HL-60 (cell line): ENCODE results near the gene NTRK2.

Experiments used
- DNase-seq, 2 experiments: peaks; one replicate each; pipeline ENCODE4 v3.0.0-alpha.2; 2010 to 2020; ENCODE audit warnings: low read depth in 1 of 2, low spot score in 1 of 2
- H3K27ac ChIP-seq: fragments of 250-450 bp; sonication (Bioruptor Pico); replicated peaks from 2 replicates; pipeline ENCODE4 v1.5.1; 2020; ENCODE audit warnings: mild to moderate bottlenecking, moderate library complexity
- H3K27me3 ChIP-seq: fragments of 250-450 bp; sonication (Bioruptor Pico); 2 replicates; pipeline ENCODE4 v1.5.1; 2021; ENCODE audit warnings: mild to moderate bottlenecking, moderate library complexity; ENCODE audit not compliant: insufficient read depth, poor library complexity, severe bottlenecking
- H3K4me3 ChIP-seq: replicated peaks from 2 replicates; pipeline ENCODE4 v1.5.1; 2011; ENCODE audit warnings: mild to moderate bottlenecking, control low read depth, low read length; ENCODE audit not compliant: insufficient read depth
- GABPA ChIP-seq: IDR thresholded peaks from 2 replicates; pipeline ENCODE4 v1.6.1; 2012; ENCODE audit warnings: low read depth
- POLR2AphosphoS5 ChIP-seq: IDR thresholded peaks from 2 replicates; pipeline ENCODE4 v1.6.1; 2012; ENCODE audit warnings: low read depth
- SPI1 ChIP-seq: IDR thresholded peaks from 2 replicates; pipeline ENCODE4 v1.6.1; 2012; ENCODE audit warnings: low read depth, mild to moderate bottlenecking, borderline replicate concordance
- TF ChIP-seq, protein P1 (sequence below): IDR thresholded peaks from 2 replicates; pipeline ENCODE4 v1.6.1; 2012; ENCODE audit warnings: low read depth; ENCODE audit not compliant: insufficient replicate concordance
- TF ChIP-seq, protein P2 (sequence below): IDR thresholded peaks from one replicate; pipeline ENCODE4 v1.5.1; 2011; ENCODE audit warnings: low read length, control low read depth, inconsistent platforms; ENCODE audit not compliant: insufficient read depth

Gene NTRK2

DNA sequence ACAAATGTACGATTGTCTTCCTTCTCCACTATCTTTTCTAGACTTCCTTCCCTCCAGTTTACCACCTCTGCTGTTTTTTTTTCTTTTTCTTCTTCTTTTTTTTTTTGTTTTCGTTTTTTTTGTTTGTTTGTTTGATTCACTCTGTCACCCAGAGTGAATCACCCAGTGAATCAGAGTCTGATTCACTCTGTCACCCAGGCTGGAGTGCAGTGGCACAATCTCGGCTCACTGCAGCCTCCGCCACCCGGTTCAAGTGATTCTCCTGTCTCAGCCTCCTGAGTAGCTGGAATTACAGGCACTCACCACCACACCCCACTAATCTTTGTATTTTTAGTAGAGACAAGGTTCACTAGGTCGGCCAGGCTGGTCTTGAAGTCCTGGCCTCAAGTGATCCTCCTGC lies 375.7 kb downstream of the NTRK2 start:
- TF ChIP-seq POLR2AphosphoS5: no peak
- TF ChIP-seq GABPA: no peak
- TF ChIP-seq SPI1: no peak
- TF ChIP-seq, protein P1, sequence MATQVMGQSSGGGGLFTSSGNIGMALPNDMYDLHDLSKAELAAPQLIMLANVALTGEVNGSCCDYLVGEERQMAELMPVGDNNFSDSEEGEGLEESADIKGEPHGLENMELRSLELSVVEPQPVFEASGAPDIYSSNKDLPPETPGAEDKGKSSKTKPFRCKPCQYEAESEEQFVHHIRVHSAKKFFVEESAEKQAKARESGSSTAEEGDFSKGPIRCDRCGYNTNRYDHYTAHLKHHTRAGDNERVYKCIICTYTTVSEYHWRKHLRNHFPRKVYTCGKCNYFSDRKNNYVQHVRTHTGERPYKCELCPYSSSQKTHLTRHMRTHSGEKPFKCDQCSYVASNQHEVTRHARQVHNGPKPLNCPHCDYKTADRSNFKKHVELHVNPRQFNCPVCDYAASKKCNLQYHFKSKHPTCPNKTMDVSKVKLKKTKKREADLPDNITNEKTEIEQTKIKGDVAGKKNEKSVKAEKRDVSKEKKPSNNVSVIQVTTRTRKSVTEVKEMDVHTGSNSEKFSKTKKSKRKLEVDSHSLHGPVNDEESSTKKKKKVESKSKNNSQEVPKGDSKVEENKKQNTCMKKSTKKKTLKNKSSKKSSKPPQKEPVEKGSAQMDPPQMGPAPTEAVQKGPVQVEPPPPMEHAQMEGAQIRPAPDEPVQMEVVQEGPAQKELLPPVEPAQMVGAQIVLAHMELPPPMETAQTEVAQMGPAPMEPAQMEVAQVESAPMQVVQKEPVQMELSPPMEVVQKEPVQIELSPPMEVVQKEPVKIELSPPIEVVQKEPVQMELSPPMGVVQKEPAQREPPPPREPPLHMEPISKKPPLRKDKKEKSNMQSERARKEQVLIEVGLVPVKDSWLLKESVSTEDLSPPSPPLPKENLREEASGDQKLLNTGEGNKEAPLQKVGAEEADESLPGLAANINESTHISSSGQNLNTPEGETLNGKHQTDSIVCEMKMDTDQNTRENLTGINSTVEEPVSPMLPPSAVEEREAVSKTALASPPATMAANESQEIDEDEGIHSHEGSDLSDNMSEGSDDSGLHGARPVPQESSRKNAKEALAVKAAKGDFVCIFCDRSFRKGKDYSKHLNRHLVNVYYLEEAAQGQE: no peak
- TF ChIP-seq, protein P2, sequence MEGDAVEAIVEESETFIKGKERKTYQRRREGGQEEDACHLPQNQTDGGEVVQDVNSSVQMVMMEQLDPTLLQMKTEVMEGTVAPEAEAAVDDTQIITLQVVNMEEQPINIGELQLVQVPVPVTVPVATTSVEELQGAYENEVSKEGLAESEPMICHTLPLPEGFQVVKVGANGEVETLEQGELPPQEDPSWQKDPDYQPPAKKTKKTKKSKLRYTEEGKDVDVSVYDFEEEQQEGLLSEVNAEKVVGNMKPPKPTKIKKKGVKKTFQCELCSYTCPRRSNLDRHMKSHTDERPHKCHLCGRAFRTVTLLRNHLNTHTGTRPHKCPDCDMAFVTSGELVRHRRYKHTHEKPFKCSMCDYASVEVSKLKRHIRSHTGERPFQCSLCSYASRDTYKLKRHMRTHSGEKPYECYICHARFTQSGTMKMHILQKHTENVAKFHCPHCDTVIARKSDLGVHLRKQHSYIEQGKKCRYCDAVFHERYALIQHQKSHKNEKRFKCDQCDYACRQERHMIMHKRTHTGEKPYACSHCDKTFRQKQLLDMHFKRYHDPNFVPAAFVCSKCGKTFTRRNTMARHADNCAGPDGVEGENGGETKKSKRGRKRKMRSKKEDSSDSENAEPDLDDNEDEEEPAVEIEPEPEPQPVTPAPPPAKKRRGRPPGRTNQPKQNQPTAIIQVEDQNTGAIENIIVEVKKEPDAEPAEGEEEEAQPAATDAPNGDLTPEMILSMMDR: no peak
- Histone ChIP-seq H3K4me3 (no peak overlapping the region), H3K27me3 (peaks cover 8% of the 10 kb centered on the region), H3K27ac (no peak overlapping the region)
- DNase-seq: no peak

DNA sequence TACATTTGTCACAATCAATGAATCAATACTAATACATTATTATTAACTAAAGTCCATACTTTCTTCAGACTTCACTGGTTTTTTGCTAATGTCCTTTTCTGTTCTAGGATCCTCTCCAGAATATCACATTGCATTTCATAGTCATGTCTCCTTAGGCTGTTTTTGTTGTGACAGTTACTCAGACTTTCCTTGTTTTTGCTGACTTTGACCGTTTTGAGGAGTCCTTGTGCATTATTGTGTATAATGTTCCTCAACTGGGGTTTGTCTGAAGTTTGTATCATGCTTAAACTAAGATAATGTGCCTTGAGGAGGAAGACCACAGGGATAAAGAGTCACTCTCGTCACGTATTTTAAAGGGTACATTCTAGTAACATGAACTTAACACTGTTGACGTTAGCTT lies 376.9 kb downstream of the NTRK2 start:
- no peak for DNase-seq
- Histone ChIP-seq H3K27ac (no peak overlapping the region), H3K4me3 (no peak overlapping the region), H3K27me3 (peaks cover 6% of the 10 kb centered on the region)
- no peak for TF ChIP-seq POLR2AphosphoS5
- no peak for TF ChIP-seq GABPA
- no peak for TF ChIP-seq SPI1
- TF ChIP-seq, protein P2: no peak
- TF ChIP-seq, protein P1: no peak

DNA sequence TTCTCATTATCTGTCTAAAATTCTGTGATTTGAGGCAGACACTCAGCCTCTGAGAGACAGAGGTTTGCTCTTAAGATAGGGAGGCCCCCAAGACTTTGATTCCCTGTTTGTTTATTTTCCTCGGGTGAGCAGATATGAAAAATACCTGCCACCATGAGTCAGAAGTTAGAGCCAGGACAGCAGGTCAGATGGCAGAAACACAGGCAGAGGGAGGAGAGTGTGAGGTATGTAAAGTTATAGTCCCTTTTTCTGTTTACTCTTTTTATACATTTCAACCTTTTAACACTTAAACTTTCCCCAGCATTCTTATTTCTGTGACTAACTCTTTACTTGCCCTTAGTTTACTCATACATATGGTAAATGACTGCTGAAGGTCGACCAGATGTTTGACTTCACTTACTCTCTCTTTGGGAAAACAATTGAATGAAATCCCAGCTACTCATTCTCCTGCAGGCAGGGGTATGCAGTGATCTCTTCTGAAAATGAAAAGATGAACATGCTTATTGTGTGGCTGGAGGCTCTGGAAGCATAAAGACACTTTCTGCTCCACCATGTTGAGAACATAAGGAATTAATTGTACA lies 383.8 kb downstream of the NTRK2 start:
- Histone ChIP-seq H3K4me3 (no peak overlapping the region), H3K27ac (no peak overlapping the region), H3K27me3 (no peaks in the 10 kb centered on the region)
- TF ChIP-seq SPI1 (no peak), GABPA (no peak), POLR2AphosphoS5 (no peak)
- TF ChIP-seq, protein P1: no peak
- TF ChIP-seq, protein P2: no peak
- no peak for DNase-seq
